Activated CD8-positive, alpha-beta memory T cell treated with anti-CD3 and anti-CD28 coated beads for 36 hours (primary cell): ENCODE measurements around the gene MFGE8. TPM values are rescaled to one million over a fixed set of nuclear protein-coding genes. Genes with fewer than 3 reads are reported as not detected.

Experiments
- CTCF ChIA-PET: fragments of 350-600 bp; sonication (Branson Sonifier 250); formaldehyde crosslinking; loops from one replicate; lab custom pipeline; 2021; ENCODE audit warnings: antibody characterized with exemption; lab: Charles Lee
- POLR2A ChIA-PET: fragments of 350-600 bp; sonication (Branson Sonifier 250); formaldehyde crosslinking; loops from one replicate; lab custom pipeline; 2021; ENCODE audit warnings: antibody characterized with exemption; lab: Charles Lee
- total RNA-seq, 2 experiments: library from RNA; stranded (reverse); gene quantifications; one replicate each; pipeline ENCODE4 v1.2.3, GENCODE V29; 2021

Gene MFGE8
- total RNA-seq, 2 experiments from 2014 or later: 18.6 to 19.9 TPM

DNA sequence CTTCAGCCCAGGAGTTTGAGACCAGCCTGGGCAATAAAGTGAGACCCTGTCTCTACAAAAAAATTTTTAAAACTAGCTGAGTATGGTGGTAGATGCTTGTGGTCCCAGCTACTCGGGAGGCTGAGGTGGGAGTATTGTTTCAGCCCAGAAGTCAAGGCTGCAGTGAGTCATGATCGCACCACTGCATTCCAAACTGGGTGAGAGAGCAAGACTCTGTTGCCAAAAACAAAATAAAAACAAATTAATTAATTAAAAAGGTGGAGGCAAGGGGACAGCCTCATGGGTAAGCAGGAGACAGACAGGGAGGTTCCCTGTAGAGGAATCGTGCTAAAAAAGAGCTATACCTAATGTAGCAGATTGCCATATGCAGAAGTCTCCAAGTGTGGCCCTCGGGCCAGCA is 30.4 kb downstream of the MFGE8 start:
- ChIA-PET POLR2A (no interaction called here), CTCF (interaction anchor here (0.7 to 1.0 kb wide), 2 partner anchors 12 to 22 kb away, joined by 3 read pairs; no protein-coding TSS in a partner anchor)

DNA sequence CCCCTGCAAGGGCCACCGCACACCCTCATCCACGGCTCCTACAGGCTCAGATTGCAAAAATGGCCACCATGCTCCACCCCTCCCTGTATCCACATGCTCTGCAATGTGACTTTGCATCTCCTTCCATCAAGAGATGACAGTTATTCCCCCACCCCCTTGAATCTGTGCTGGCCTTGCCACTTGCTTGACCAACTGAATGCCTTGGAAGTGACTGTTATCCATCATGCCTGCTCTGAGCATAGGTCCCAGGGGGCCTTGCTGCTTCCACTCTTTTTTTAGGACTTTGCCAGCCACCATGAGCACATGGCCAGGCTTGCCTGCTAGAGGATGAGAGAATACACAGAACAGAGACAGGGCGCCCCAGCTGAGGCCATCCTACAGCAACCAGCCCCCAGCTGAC is 31.4 kb downstream of the MFGE8 start:
- POLR2A ChIA-PET: no interaction called here
- CTCF ChIA-PET: no interaction called here

DNA sequence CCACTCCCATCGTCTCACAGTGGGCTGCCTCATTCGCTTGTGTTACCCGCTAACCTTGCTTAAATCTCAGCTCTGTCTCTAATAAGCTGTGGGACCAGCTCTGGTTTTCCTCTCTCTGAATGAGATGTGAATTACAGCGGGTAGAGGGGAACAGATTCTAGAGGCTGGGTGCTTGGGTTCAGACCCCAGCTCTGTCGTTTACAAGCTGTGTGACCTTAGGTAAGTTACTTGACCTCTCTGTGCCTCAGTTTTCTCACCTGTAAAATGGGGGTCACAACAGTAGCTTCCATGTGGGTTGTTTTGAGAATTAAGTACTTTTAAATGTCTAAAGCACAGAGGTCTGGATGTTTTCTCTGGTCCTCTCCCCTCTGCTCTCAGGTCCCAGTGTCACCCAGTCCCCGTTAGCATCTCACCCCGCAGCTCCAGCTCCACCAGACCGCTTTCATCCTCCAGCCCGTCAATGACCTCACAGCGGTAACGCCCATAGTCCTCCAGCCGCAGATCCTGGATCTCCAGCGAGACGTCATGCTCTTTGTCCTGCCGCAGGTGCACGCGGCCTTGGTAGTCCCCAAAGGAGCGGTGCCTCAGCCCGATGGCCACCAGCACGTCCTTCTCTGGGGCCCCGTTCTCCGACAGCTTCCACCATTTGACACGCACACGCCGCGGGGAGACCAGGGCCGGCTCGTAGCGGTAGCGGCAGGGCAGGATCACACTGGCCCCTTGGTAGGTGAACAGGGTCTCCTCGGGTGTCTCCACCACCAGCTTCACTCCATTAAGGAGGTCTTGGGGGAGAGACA is 32.0 kb downstream of the MFGE8 start:
- ChIA-PET CTCF (no interaction called here), POLR2A (no interaction called here)

DNA sequence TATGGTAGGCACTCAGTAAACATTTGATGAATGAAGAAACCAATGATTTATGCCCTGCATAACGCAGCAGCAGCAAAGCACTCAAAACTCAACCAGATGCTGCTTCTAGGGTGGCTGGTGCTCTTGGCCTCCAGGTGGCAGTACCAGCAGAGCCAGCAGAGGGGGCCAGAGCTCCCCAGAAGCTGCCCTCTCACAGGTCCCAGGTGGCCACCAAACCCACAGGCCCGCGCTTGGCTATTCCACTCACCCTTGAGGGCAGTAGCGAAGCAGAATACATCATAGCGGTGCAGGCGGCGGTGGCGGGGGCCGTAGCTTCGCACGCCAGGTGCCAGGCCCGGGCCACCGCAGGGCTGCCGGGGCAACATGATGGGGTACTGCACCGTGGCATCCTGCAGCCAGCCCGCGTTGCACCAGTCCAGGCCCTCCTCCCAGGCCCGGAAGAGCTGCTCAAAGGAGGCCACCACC is 34.4 kb downstream of the MFGE8 start:
- POLR2A ChIA-PET: no interaction called here
- CTCF ChIA-PET: interaction anchor here (1.2 to 1.4 kb wide), 2 partner anchors 10 to 76 kb away, joined by 3 to 4 read pairs; partner anchors contain the start of gene ACAN

DNA sequence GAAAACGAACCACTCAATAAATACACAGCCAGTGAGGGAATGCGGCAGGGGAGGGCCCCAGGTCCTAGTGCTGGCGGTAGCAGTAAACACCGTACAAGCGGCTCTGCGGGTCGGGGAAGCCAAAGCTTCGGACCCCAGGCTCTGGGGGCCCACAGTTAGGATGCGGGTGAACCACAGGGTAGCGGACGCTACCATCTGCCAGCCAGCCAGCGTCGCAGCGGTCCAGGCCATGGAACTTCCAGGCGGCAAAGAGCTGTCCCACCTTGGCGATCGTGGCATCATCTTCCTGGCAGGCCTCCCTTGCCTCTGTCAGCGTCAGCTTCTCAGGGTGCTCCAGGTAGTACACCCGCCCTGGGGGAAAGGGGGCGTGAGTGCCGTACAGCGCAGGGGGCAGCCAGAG is 35.3 kb downstream of the MFGE8 start:
- POLR2A ChIA-PET: no interaction called here
- CTCF ChIA-PET: no interaction called here

DNA sequence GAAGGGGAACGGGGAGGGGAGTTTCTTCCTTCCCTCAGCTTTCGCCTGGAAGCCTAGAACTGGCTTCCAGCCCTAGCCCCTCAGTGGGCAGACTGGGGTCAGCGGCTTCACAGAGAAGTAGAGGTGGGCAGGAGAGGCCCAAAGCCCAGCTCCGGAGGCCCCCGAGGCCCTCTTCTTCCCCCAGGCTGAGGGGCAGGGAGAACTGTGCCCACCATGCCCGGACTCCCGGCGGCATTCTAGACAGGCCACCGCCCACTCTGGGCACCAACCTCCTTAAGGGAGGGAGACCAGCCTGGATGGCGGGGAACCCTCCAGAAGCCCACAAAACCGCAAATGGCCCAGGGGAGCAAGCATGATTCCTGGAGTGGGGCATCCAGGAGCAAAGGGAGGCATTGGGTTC is 35.8 kb downstream of the MFGE8 start:
- ChIA-PET POLR2A (no interaction called here), CTCF (no interaction called here)

DNA sequence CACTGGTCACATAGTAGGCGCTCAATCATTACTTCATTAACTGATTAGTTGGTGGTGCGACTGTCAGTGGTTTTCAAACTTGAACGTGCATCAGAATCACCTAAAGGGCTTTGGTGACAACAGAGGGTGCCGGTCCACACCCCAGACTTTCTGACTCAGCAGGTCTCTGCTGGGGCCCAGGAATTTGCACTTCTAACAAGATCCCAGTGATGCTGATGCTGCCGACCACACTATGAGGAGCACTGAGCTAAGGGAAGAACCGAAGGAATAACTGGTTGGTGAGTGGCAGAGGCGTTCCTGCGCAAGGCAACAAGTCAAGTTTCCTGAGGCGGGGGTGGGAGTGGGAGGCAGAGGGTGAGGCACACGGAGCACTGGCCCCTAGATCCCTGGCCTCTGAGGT is 36.6 kb downstream of the MFGE8 start:
- ChIA-PET POLR2A (no interaction called here), CTCF (no interaction called here)

DNA sequence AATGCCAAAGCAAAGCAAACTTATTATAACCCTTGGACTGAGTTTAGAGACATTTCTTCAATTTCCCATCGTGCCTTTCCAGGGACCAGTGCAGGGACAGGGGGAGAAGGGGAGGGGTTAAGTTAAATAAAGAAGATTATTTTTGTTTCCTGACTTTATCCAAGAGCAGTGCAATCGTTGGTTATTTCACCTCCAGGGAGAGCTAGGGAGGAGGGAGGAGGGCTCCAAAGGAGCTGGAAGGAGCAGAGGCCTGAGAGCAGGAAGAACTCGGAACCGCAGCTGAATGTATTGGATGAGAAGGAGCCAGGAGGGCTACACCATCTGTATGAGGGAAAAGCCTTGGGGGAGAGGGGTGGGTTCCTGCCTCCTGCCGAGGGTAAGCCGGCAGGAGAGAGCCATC is 38.5 kb downstream of the MFGE8 start:
- ChIA-PET CTCF (no interaction called here), POLR2A (no interaction called here)

DNA sequence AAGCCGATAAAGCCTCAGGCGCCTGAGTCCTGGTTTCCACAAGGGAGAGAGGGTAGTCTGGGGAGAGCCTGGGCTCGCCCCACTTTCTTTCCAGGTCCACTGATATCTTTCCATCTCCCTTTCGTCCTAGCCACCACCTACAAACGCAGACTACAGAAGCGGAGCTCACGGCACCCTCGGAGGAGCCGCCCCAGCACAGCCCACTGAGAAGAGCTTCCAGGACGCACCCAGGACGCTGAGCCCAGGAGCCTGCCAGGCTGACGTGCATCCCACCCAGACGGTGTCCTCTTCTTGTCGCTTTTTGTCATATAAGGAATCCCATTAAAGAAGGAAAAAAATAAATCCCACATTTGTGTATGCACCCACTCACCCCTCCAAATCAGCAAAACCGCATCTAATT is 38.9 kb downstream of the MFGE8 start:
- ChIA-PET POLR2A (no interaction called here), CTCF (no interaction called here)

DNA sequence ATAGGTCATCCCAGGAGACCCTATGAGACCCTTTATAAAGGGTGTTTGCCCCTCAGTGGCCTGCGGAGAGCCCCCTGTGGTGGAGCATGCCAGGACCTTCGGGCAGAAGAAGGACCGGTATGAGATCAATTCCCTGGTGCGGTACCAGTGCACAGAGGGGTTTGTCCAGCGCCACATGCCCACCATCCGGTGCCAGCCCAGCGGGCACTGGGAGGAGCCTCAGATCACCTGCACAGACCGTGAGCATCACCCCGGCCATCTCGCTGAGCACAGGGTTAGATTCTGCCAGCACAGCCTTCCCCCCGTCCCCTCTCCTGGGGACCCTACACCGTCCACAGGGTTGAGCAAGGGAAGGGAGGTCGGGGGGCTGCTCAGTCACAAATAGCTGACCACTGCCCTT is 39.4 kb downstream of the MFGE8 start:
- POLR2A ChIA-PET: no interaction called here

DNA sequence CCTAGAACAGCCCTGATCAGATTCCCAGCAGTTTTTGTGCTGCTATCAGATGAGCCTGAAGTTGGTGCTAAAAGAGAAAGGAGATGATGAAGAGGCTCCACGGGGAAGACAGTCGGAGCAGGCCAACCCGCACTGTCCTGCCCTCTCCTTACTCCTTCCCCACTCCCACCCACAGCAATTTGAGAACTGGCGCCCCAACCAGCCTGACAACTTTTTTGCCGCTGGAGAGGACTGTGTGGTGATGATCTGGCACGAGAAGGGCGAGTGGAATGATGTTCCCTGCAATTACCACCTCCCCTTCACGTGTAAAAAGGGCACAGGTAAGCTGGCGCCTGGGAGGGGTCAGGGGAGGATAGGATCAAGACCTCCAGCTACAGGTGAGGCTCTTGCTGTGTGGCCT is 40.5 kb downstream of the MFGE8 start:
- ChIA-PET CTCF (no interaction called here), POLR2A (interaction anchor here (0.6 kb wide), 2 partner anchors 9 to 207 kb away, joined by 4 read pairs; no protein-coding TSS in a partner anchor)

More for the DNA sequence above, 39.4 kb downstream of the MFGE8 start:
- CTCF ChIA-PET: no interaction called here

DNA sequence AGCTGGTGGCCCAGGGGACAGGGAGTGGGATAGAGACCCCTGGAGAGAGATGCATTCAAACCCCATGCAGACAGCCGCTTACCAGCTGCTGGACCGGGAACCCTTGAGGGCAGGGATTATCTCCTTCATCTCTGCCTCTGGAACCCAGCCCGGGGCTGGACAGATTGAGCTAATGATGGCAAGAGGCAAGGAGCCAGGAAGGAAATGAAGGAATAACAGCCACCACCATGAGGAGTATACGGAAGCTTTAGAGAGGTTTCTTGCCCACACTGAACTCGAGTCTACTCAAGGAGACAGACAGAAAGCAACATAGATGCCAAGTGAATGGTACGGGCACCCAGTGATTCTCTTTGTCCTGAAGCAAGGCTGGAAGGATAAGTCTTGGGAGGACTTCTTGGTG is 41.1 kb downstream of the MFGE8 start:
- POLR2A ChIA-PET: interaction anchor here (0.6 kb wide), 1 partner anchor 8 kb away, joined by 4 read pairs; no protein-coding TSS in a partner anchor

DNA sequence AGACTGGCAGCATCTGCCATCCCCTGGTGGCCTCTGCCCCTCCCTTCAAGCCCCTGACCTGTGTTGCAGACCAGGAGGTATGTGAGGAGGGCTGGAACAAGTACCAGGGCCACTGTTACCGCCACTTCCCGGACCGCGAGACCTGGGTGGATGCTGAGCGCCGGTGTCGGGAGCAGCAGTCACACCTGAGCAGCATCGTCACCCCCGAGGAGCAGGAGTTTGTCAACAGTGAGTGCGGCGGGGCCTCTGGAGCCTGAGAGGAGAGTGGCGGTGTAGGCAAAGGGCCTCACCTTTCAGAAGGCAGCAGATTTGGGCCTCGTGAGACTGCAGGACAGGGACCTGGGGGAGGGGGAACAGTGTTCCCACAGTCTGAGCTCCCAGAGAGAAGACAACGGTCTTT is 41.9 kb downstream of the MFGE8 start:
- POLR2A ChIA-PET: no interaction called here
- CTCF ChIA-PET: no interaction called here

More for the DNA sequence above, 41.1 kb downstream of the MFGE8 start:
- CTCF ChIA-PET: no interaction called here

DNA sequence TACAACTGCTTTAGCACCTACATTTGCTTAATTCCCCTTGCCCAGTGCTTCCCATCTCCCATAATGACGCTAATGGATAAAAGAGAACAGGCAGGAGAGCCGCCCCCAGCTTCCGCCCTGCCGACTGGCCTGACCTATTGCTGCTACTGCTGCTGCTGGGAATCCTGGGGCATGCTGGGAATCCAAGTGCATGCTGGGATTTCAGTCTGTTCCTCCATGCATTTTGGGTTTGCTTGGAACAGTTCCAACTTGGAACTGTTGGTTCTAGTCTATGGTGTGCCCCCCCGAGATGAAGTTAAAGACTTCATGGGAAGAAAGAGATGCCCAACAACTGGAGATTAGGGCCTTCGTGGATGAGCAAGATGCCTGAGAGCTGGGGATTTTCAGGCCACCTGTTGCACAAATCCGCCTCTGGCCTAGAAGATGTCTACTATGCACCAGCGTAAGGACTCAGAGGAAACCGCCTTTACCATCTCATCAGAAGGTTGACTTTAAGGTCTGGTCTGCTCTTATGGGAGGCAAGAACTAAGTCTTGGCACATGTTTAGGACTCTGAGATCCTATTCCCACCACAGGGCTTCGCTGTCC is 46.8 kb downstream of the MFGE8 start:
- CTCF ChIA-PET: no interaction called here
- POLR2A ChIA-PET: no interaction called here

DNA sequence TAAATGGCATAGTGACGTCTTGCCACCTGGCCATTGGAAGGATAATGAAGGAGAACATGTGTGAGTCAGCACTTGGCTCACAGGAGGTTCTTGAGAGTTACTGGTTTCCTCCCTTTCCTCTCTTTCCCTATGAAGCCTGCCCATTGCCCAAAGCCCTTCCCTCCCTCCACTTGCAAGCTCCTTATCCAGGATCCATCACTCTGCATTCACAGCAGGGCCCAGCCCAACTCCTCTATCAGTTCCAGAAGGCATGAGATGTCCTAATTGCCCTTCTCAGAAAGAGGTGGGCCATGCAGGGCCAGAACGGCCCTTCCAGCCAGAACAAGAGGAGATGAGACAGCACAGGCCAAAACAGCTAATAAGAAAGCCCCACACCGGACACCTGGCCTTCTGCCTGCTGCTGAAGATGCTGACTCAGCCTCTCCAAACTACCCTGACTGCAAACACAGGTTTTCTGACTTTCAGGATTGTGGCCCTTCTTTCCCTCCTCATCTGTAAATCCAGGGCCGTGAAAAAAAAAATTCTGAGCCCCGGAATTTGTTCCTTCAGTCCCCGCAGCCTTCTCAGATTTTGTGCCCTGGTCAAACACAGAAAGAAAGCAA is 47.6 kb downstream of the MFGE8 start:
- CTCF ChIA-PET: no interaction called here
- POLR2A ChIA-PET: no interaction called here

DNA sequence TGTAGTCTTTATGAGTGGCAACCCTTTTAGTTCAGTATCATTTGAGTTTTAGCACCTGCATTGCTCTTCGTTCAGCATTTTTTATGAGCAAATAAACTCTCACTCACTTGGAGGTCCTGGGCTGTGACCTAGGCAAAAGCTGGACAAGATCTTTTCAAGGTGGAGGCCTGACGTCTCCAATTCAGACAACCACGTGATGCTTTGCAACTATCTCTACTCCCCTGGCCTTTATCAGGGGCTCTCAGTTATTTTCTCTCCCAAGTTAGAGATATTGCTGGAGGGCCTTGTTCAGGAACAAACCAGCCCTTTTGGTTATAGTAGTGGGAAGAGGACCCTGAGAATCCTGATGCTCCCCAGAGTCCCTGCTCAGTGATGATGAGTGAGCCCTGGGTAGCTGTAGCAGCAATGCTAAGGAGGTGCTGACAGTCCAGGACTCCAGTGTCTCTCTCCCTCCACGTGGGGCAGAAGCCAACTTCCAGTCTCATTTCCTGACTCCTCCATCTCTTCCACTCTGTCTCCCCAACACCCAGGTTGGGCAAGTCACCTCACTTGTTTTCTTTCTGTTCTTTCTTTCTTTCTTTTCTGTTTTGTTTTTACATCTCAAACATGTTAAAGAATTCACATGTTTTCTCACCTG is 48.2 kb downstream of the MFGE8 start:
- CTCF ChIA-PET: no interaction called here
- POLR2A ChIA-PET: no interaction called here

DNA sequence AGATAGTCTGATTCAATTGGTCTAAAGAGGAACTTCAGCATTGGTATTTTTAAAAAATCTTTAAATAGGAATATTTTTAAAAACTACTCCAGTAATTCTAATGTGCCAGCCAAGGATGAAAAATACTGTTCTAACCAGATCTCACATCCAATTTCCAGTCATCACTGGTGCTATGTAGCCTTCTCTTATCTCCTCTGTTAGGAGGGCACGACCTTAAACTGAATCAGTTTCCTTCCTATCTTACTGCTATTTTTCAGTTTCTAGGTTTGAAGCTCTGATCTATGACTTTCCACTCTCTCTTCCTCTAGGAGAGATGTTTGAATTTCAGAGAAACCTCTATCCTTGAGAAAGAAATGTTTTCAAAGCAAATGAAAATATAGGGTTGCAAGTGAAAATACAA is 49.8 kb downstream of the MFGE8 start:
- CTCF ChIA-PET: no interaction called here
- POLR2A ChIA-PET: interaction anchor here (0.7 kb wide), 1 partner anchor 9 kb away, joined by 4 read pairs; no protein-coding TSS in a partner anchor

DNA sequence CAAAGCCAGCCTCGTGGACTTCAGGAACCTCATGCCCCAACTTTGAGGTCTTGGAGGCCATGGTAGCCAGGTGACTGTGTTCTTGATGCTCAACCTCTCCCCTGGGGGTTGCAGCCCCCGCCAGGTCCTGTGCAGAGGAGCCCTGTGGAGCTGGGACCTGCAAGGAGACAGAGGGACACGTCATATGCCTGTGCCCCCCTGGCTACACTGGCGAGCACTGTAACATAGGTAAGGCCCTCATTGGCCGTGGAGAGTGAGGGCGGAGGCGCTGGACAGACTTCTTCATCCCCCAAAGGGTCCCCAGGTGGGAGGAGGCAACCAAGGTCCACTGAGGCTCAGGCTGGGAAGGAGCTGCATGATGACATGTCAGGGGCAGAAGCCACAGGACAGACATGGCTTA is 53.0 kb downstream of the MFGE8 start:
- ChIA-PET POLR2A (no interaction called here), CTCF (no interaction called here)

DNA sequence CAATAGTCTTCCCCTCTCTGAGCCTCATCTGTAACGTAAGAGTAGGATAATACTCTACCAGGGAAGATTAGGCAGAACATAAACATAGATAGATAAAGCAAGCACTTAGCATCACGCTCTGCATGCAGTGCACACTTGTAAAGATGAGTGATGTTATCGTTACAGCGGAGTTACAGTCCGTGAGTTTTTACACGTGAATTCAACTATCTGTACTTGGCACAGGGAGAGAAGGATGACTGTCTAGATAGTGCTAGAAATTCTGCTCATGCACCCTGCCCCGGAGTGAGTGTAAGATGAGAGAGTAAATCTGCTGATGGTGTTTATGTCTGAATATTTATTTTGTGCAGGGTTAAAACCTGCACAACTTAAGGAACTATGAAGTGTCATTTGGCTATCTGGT is 53.6 kb downstream of the MFGE8 start:
- POLR2A ChIA-PET: no interaction called here

DNA sequence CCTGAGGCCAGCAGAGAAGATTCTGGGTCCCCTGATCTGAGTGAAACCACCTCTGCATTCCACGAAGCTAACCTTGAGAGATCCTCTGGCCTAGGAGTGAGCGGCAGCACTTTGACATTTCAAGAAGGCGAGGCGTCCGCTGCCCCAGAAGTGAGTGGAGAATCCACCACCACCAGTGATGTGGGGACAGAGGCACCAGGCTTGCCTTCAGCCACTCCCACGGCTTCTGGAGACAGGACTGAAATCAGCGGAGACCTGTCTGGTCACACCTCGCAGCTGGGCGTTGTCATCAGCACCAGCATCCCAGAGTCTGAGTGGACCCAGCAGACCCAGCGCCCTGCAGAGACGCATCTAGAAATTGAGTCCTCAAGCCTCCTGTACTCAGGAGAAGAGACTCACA is 54.2 kb downstream of the MFGE8 start:
- ChIA-PET POLR2A (no interaction called here), CTCF (no interaction called here)

More for the DNA sequence above, 53.6 kb downstream of the MFGE8 start:
- CTCF ChIA-PET: no interaction called here
